GM23248 (cell line): ENCODE measurements around the gene ME2. TPM values are rescaled to one million over a fixed set of nuclear protein-coding genes. Genes with fewer than 3 reads are reported as not detected.
A peak's percentile ranks its signal among the peaks of the same experiment; 100 is the strongest.

Experiments
- DNase-seq: peaks from one replicate; pipeline ENCODE4 v3.0.0-alpha.2; 2015
- H2AFZ ChIP-seq: fragments of 200-600 bp; sonication (generic); 2 replicates; pipeline ENCODE4 v1.6.1; 2016; ENCODE audit warnings: antibody characterized with exemption
- H3F3A ChIP-seq: fragments of 200-600 bp; sonication (generic); 2 replicates; pipeline ENCODE4 v1.6.1; 2016; ENCODE audit warnings: mild to moderate bottlenecking, antibody characterized with exemption, mixed run types; ENCODE audit not compliant: insufficient read depth
- H3K27ac ChIP-seq: fragments of 200-600 bp; sonication (generic); 2 replicates; pipeline ENCODE4 v1.5.1; 2016; ENCODE audit warnings: mild to moderate bottlenecking
- H3K27me3 ChIP-seq: fragments of 200-600 bp; sonication (generic); replicated peaks from 2 replicates; pipeline ENCODE4 v1.6.1; 2016; ENCODE audit warnings: mild to moderate bottlenecking; ENCODE audit not compliant: insufficient read depth
- H3K36me3 ChIP-seq: fragments of 200-600 bp; sonication (generic); 2 replicates; pipeline ENCODE4 v1.6.1; 2016; ENCODE audit warnings: low read depth, mild to moderate bottlenecking
- H3K4me1 ChIP-seq: fragments of 200-600 bp; sonication (generic); 2 replicates; pipeline ENCODE4 v1.6.1; 2016; ENCODE audit warnings: mild to moderate bottlenecking; ENCODE audit not compliant: insufficient read depth
- H3K4me2 ChIP-seq: fragments of 200-600 bp; sonication (generic); one replicate; pipeline ENCODE4 v1.6.1; 2016; ENCODE audit warnings: mild to moderate bottlenecking; ENCODE audit not compliant: unreplicated experiment
- H3K4me3 ChIP-seq: fragments of 200-600 bp; sonication (generic); 2 replicates; pipeline ENCODE4 v1.5.1; 2016; ENCODE audit warnings: mild to moderate bottlenecking
- H3K79me2 ChIP-seq: fragments of 200-600 bp; sonication (generic); 2 replicates; pipeline ENCODE4 v1.6.1; 2016; ENCODE audit warnings: mild to moderate bottlenecking; ENCODE audit not compliant: insufficient read depth
- H3K9ac ChIP-seq: fragments of 200-600 bp; sonication (generic); 2 replicates; pipeline ENCODE4 v1.6.1; 2016; ENCODE audit warnings: mild to moderate bottlenecking
- H3K9me2 ChIP-seq: fragments of 200-600 bp; sonication (generic); 2 replicates; pipeline ENCODE4 v1.6.1; 2016; ENCODE audit warnings: mixed run types, mild to moderate bottlenecking, moderate library complexity; ENCODE audit not compliant: insufficient read depth
- H3K9me3 ChIP-seq: fragments of 200-600 bp; sonication (generic); one replicate; pipeline ENCODE4 v1.6.1; 2017; ENCODE audit warnings: low read depth
- H4K20me1 ChIP-seq: fragments of 200-600 bp; sonication (generic); 2 replicates; pipeline ENCODE4 v1.6.0; 2016; ENCODE audit not compliant: insufficient read depth
- EZH2 ChIP-seq: fragments of 200-600 bp; sonication (generic); IDR thresholded peaks from 2 replicates; pipeline ENCODE4 v1.6.1; 2018; ENCODE audit warnings: antibody characterized with exemption, mild to moderate bottlenecking; ENCODE audit not compliant: insufficient read depth, poor library complexity, severe bottlenecking
- EZH2phosphoT487 ChIP-seq: fragments of 200-600 bp; sonication (generic); IDR thresholded peaks from 2 replicates; pipeline ENCODE4 v1.6.1; 2018; ENCODE audit warnings: antibody characterized with exemption, moderate library complexity, mild to moderate bottlenecking, low read depth; ENCODE audit not compliant: insufficient read depth
- WGBS, 2 experiments: methylation state at CpG; one replicate each; pipeline ENCODE4 v1.1.6; 2015 to 2017; ENCODE audit warnings: low lambda C conversion rate in 2 of 2, low coverage in 1 of 2; ENCODE audit errors: missing lambda C conversion rate in 2 of 2; 5-methylcytosine and 5-hydroxymethylcytosine counted together
- in situ Hi-C: fragments of 300-500 bp; cut with MboI; formaldehyde crosslinking; loops from 2 replicates; pipeline ENCODE4 v1.15.0; 2020
- polyA plus RNA-seq: library from polyadenylated mRNA; unstranded; fragments of >200 nt; fragmentation: Nextera tagmentation; extraction: Ambion mirVana; gene quantifications from 2 replicates; pipeline ENCODE4 v1.2.1, GENCODE V29; 2016
- total RNA-seq: library from RNA; depleted of rRNA; stranded (reverse); fragments of >200 nt; shearing (Covaris generic); gene quantifications from 2 replicates; pipeline ENCODE4 v1.2.3, GENCODE V29; 2014

ME2 gene
- total and polyA plus RNA-seq, 2 experiments from 2014 or later, result 24.1 to 32.2 TPM

DNA sequence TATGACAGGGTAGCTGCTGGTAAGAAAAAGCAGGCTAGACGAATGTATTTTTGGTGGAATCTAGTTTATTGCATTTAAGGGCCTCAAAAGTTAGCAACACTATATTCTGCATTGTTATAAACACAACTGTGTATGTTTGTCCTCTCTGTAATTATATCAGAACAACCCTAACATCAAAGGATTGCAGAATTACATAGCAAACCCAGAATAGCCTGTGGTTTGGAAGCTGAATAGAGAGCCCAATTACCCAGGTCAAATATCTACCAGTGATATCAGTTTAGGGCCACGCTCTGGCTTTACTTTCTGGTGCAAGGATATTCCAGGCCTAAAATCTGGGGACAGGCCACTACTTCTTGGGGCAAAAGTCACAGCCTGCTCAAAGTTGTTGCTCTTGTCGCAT lies 34.0 kb upstream of the ME2 start:
- Histone ChIP-seq H3K4me2 (no peak overlapping the region), H3K4me3 (no peak overlapping the region), H3K9me3 (no peaks in the 10 kb centered on the region), H3K4me1 (peaks cover 12% of the 10 kb centered on the region), H3K79me2 (no peaks in the 10 kb centered on the region), H2AFZ (no peak overlapping the region), H3K9me2 (no peaks in the 10 kb centered on the region), H3K27me3 (no peaks in the 10 kb centered on the region), H3K27ac (no peak overlapping the region), H4K20me1 (no peaks in the 10 kb centered on the region), H3K9ac (no peak overlapping the region), H3F3A (peaks cover 24% of the 10 kb centered on the region), H3K36me3 (no peaks in the 10 kb centered on the region)
- 88 to 91% methylated on average over 3 of the region's 3 CpGs for WGBS, 2 experiments
- no peak for DNase-seq
- TF ChIP-seq EZH2phosphoT487 (no peak), EZH2 (no peak)
- in situ Hi-C loops, result no loop called here

DNA sequence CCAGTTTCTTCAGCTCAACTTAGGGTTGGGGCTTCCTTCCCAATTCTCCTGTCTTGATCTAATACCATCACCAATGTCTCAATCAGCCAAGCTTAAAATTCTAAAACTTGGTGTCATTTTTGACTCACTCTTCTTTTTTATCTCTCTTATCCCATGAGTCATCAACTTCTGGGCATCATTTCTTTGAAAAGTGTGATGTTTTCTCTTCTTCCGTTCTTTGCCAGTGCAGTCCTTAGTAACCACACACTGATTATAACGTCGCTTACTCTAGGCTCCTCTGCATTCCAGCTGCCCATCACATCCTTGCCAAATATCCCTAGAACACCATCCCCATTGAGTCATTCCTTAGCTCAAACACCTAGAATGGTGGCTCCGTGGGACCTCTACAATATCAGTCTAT lies 31.7 kb upstream of the ME2 start:
- H3K79me2 ChIP-seq, result no peaks in the 10 kb centered on the region
- TF ChIP-seq EZH2phosphoT487, result no peak
- TF ChIP-seq EZH2, result no peak
- H3F3A ChIP-seq, result peaks cover 24% of the 10 kb centered on the region
- no peaks in the 10 kb centered on the region for H3K9me3 ChIP-seq
- H3K27ac ChIP-seq, result peak overlapping the region; percentile 21; the same call in 1 of the 2 replicates
- no peak overlapping the region for H3K4me2 ChIP-seq
- H3K9ac ChIP-seq, result no peak overlapping the region
- DNase-seq, result peak; percentile 87
- no peak overlapping the region for H2AFZ ChIP-seq
- H4K20me1 ChIP-seq, result no peaks in the 10 kb centered on the region
- WGBS, 2 experiments, result 21 to 30% methylated on average over 4 of the region's 4 CpGs
- no peaks in the 10 kb centered on the region for H3K36me3 ChIP-seq
- no peaks in the 10 kb centered on the region for H3K27me3 ChIP-seq
- H3K9me2 ChIP-seq, result no peaks in the 10 kb centered on the region
- peaks cover 12% of the 10 kb centered on the region for H3K4me1 ChIP-seq
- in situ Hi-C loops, result no loop called here
- H3K4me3 ChIP-seq, result no peak overlapping the region

DNA sequence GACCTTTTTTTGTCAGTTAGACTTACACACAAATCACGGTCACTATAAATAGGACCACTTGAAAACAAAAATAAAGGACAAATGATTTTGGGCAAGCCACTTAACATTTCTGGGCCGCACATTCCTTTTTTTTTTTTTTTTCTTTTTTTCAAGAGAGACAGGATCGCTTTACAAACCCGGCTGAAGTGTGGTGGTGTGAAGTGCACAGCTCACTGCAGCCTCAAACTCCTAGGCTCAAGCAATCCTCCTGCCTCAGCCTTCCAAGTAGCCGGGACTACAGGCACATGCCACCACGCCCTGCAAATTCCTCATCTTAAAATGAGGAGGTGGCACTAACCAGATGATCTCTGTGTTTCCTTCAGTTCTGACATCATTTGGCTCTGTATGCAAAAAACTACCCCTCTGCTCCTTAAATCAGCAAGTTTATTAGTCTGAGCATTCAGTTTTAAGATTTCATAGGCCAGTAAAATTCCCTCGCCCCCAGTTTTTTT lies 30.8 kb upstream of the ME2 start:
- Histone ChIP-seq H3K4me1 (peaks cover 12% of the 10 kb centered on the region), H3K9me3 (no peaks in the 10 kb centered on the region), H3K4me2 (no peak overlapping the region), H3F3A (peaks cover 27% of the 10 kb centered on the region), H3K79me2 (no peaks in the 10 kb centered on the region), H3K4me3 (no peak overlapping the region), H2AFZ (no peak overlapping the region), H3K9ac (no peak overlapping the region), H3K27ac (no peak overlapping the region), H3K36me3 (no peaks in the 10 kb centered on the region), H4K20me1 (no peaks in the 10 kb centered on the region), H3K9me2 (no peaks in the 10 kb centered on the region), H3K27me3 (no peaks in the 10 kb centered on the region)
- 86 to 87% methylated on average over 7 of the region's 7 CpGs for WGBS, 2 experiments
- DNase-seq, result peak; percentile 15
- no peak for TF ChIP-seq EZH2phosphoT487
- TF ChIP-seq EZH2, result no peak
- in situ Hi-C loops, result no loop called here

DNA sequence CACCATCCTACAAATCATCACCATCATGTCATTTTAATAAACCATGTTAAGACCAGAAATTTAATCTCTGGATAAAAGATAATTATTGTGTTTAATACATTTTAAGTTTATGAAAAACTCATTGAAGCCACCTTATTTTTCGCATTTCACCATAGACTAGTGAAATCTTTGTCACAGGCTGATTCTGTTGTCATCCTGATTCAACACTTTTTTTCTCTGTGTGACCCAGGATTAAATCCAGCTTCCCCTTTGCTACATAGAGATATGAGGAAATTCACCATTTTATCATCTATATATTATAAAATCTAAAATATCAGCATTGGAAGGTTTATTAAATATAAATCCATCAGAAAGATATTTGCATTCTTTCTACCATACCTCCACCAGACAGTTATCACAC lies 29.9 kb upstream of the ME2 start:
- H3K9me2 ChIP-seq, result no peaks in the 10 kb centered on the region
- H2AFZ ChIP-seq, result no peak overlapping the region
- in situ Hi-C loops, result no loop called here
- H3K27me3 ChIP-seq, result no peaks in the 10 kb centered on the region
- 78 to 100% methylated on average over 1 of the region's 1 CpG for WGBS, 2 experiments
- DNase-seq, result no peak
- no peaks in the 10 kb centered on the region for H3K9me3 ChIP-seq
- peaks cover 35% of the 10 kb centered on the region for H3F3A ChIP-seq
- no peak overlapping the region for H3K9ac ChIP-seq
- no peak overlapping the region for H3K4me3 ChIP-seq
- no peaks in the 10 kb centered on the region for H4K20me1 ChIP-seq
- peaks cover 18% of the 10 kb centered on the region for H3K4me1 ChIP-seq
- no peak overlapping the region for H3K4me2 ChIP-seq
- no peak overlapping the region for H3K27ac ChIP-seq
- TF ChIP-seq EZH2, result no peak
- TF ChIP-seq EZH2phosphoT487, result no peak
- H3K79me2 ChIP-seq, result no peaks in the 10 kb centered on the region
- H3K36me3 ChIP-seq, result no peaks in the 10 kb centered on the region

DNA sequence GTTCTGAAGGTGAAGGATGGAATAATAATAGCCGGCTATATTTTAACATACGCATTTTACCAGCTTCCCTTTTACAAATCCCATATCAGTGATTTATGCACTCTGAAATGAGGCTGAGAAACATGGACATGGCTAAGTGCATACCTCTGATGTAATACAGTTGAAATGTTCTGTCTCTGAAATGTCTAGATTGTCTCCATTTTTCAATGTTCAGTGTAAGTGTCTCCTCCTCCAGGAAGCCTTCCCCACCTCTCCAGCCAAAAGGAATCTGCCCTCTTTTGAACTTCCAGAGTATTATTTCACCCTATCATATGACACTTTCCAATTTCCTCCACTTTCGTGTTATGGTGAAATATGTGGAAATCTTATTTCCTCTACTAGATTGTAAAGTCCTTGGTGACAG lies 29.5 kb upstream of the ME2 start:
- Histone ChIP-seq H3K9ac (no peak overlapping the region), H3K79me2 (no peaks in the 10 kb centered on the region), H3K9me3 (no peaks in the 10 kb centered on the region), H3K36me3 (no peaks in the 10 kb centered on the region), H3F3A (peaks cover 37% of the 10 kb centered on the region), H3K4me2 (no peak overlapping the region), H3K27ac (no peak overlapping the region), H3K27me3 (no peaks in the 10 kb centered on the region), H3K4me1 (peaks cover 22% of the 10 kb centered on the region), H3K9me2 (no peaks in the 10 kb centered on the region), H2AFZ (no peak overlapping the region), H3K4me3 (no peak overlapping the region), H4K20me1 (no peaks in the 10 kb centered on the region)
- in situ Hi-C loops, result no loop called here
- no peak for TF ChIP-seq EZH2
- no peak for TF ChIP-seq EZH2phosphoT487
- WGBS, 2 experiments, result 69 to 73% methylated on average over 3 of the region's 3 CpGs
- peak; percentile 17 for DNase-seq
